Pancreas (tissue), 10 donors: Measurements from ENCODE around the gene LZTS2. TPM values are rescaled to one million over a fixed set of nuclear protein-coding genes. Genes with fewer than 3 reads are reported as not detected.
A peak's percentile ranks its signal among the peaks of the same experiment; 100 is the strongest.

Experiments used
- ATAC-seq, 4 donors: fragments of 200-7000 bp; cut with Tn5 transposase; one replicate each; pipeline versions ENCODE4 v1.8.0 to v1.9.1; 2020; ENCODE audit warnings: mild to moderate bottlenecking in 4 of 4, moderate library complexity in 4 of 4
- DNase-seq, 6 donors: peaks; one replicate each; pipeline ENCODE4 v3.0.0-alpha.2; 2020
- FAIRE-seq: peaks from 2 replicates; lab custom pipeline; 2012; peaks lifted over from hg19 to GRCh38; lab: Jason Lieb, UNC
- H3K27ac ChIP-seq, 4 donors: fragments of 200-600 bp; sonication (generic); 1 replicate in 3 of 4; 2 replicates in 1 of 4; pipeline versions ENCODE4 v1.5.0 to v1.8.0; 2020
- H3K27me3 ChIP-seq, 4 donors: fragments of 200-600 bp; one replicate each; pipeline ENCODE4 v1.8.0; 2021
- H3K36me3 ChIP-seq, 3 donors: fragments of 200-600 bp; sonication (generic) in 1 of 3; one replicate each; pipeline versions ENCODE4 v1.5.0 to v1.8.0; 2020 to 2021
- H3K4me1 ChIP-seq, 3 donors: fragments of 200-600 bp; one replicate each; pipeline ENCODE4 v1.8.0; 2021
- H3K4me3 ChIP-seq, 4 donors: fragments of 200-600 bp; sonication (generic) in 2 of 4; one replicate each; pipeline versions ENCODE4 v1.5.0 to v1.8.0; 2020 to 2021
- H3K9me3 ChIP-seq, 4 donors: fragments of 200-600 bp; one replicate each; pipeline ENCODE4 v1.8.0; 2021
- CTCF ChIP-seq, 4 donors: fragments of 200-600 bp; sonication (generic) in 3 of 4; IDR thresholded peaks; one replicate each; pipeline versions ENCODE4 v1.5.0 to v1.8.0; 2021; ENCODE audit warnings: antibody characterized with exemption in 4 of 4
- WGBS, 2 donors: extraction: QIAGEN DNeasy Blood & Tissue Kit; methylation state at CpG; one replicate each; pipeline ENCODE4 v1.1.7; 2013; 5-methylcytosine and 5-hydroxymethylcytosine counted together
- intact Hi-C, 3 donors: fragments of 100-400 bp; cut with DNase I; formaldehyde crosslinking; loops; one replicate each; pipeline versions ENCODE4 v1.11.1 to v1.14.2; 2022
- polyA plus RNA-seq, 2 donors: library from polyadenylated mRNA; stranded (reverse); fragments of 200-250 nt; gene quantifications; one replicate each; pipeline ENCODE4 v1.2.3, GENCODE V29; 2013
- total RNA-seq, 6 donors: library from RNA; stranded (reverse); fragmentation: NEBNext Ultra II Directional in 4 of 6; extraction: Animal tissue kit (Norgen Biotek cat#: 25700) in 4 of 6; gene quantifications; one replicate each; pipeline versions ENCODE4 v1.2.1 to v1.2.4, GENCODE V29; 2021 to 2023
- donor health status: healthy with polysubstance abuse.
- donor health status: DM: no; HTN: no; CAD: no; lungs with moderate emphysema.
- donor health status: DM: no; HTN: no; CAD: no.
- donor health status: control.
- donor health status: control.
- donor health status: Bipolar disorder and iron deficiency.
- donor health status: DM: yes; HTN: yes; CAD: no.
- donor health status: DM: no; HTN: no; CAD: no.
- donor health status: DM: no; HTN: no; CAD: no.
- donor health status: DM: yes; HTN: yes; CAD: no.

LZTS2 gene
- total and polyA plus RNA-seq, 8 donors, result 10.5 to 52.2 (median 17.3) TPM

- ATAC-seq (peak in 1 of 4 donors; percentile 9), FAIRE-seq (no peak), DNase-seq (peak in 5 of 6 donors; percentile 55 to 76 (median 68))
- no peaks in the 10 kb centered on the region for H3K27me3 ChIP-seq
- peaks cover 0 to 9% (median 8%) of the 10 kb centered on the region in 3 donors for H3K36me3 ChIP-seq
- peak overlapping the region; percentile 49 to 99 (median 77) for H3K27ac ChIP-seq
- TF ChIP-seq CTCF (IDR thresholded peaks at IDR 0.05), result no peak
- WGBS, 2 donors, result 60 to 62% methylated on average over 12 of the region's 12 CpGs
- peaks cover 0 to 20% (median 8%) of the 10 kb centered on the region in 3 donors for H3K4me1 ChIP-seq
- no peaks in the 10 kb centered on the region for H3K9me3 ChIP-seq
- H3K4me3 ChIP-seq, result peak overlapping the region in 3 of 4 donors; percentile 47 to 91 (median 88)
- intact Hi-C loops, result no loop called here
Measured at GRCh38 chr10:101000915-101001658, 1.5 kb downstream of the LZTS2 start.

GRCh38 chr10:101001659-101002035 is 2.0 kb downstream of the LZTS2 start:
- DNase-seq (no peak), ATAC-seq (no peak), FAIRE-seq (no peak)
- peaks cover 0 to 15% (median 4%) of the 10 kb centered on the region in 3 donors for H3K4me1 ChIP-seq
- WGBS, 2 donors, result 70 to 73% methylated on average over 5 of the region's 5 CpGs
- no peaks in the 10 kb centered on the region for H3K27me3 ChIP-seq
- peak overlapping the region; percentile 4 to 99 (median 73) for H3K27ac ChIP-seq
- peak overlapping the region in 1 of 4 donors; percentile 3 for H3K4me3 ChIP-seq
- H3K36me3 ChIP-seq, result peaks cover 0 to 13% (median 9%) of the 10 kb centered on the region in 3 donors
- intact Hi-C loops, result no loop called here
- TF ChIP-seq CTCF (IDR thresholded peaks at IDR 0.05), result no peak
- no peaks in the 10 kb centered on the region for H3K9me3 ChIP-seq

GRCh38 chr10:101002456-101002855 is 2.8 kb downstream of the LZTS2 start:
- no peaks in the 10 kb centered on the region for H3K9me3 ChIP-seq
- DNase-seq, result peak in 1 of 6 donors; percentile 65
- WGBS, 2 donors, result 83 to 84% methylated on average over 11 of the region's 11 CpGs
- H3K36me3 ChIP-seq, result peaks cover 0 to 13% (median 9%) of the 10 kb centered on the region in 3 donors
- H3K27me3 ChIP-seq, result no peaks in the 10 kb centered on the region
- no peak overlapping the region for H3K4me3 ChIP-seq
- H3K4me1 ChIP-seq, result peaks cover 0 to 14% (median 4%) of the 10 kb centered on the region in 3 donors
- no peak for TF ChIP-seq CTCF (IDR thresholded peaks at IDR 0.05)
- intact Hi-C loops, result no loop called here
- H3K27ac ChIP-seq, result peak overlapping the region in 1 of 4 donors; percentile 97
- ATAC-seq, result no peak
- no peak for FAIRE-seq

GRCh38 chr10:101003639-101004206 is 4.1 kb downstream of the LZTS2 start:
- no peak for ATAC-seq
- Histone ChIP-seq H3K9me3 (no peaks in the 10 kb centered on the region), H3K4me1 (peaks cover 0 to 11% (median under 1%) of the 10 kb centered on the region in 3 donors), H3K27me3 (no peaks in the 10 kb centered on the region), H3K4me3 (no peak overlapping the region), H3K36me3 (peaks cover 0 to 13% (median 9%) of the 10 kb centered on the region in 3 donors), H3K27ac (no peak overlapping the region)
- WGBS, 2 donors, result 93 to 94% methylated on average over 16 to 18 of the region's 18 CpGs
- intact Hi-C loops, result no loop called here
- no peak for FAIRE-seq
- TF ChIP-seq CTCF (IDR thresholded peaks at IDR 0.05), result no peak
- no peak for DNase-seq
